H7 (cell line): ENCODE data around the gene MB21D2. TPM values are rescaled to one million over a fixed set of nuclear protein-coding genes. Genes with fewer than 3 reads are reported as not detected.

Source experiments
- DNase-seq: peaks from one replicate; pipeline ENCODE4 v3.0.0; 2012
- H3K27me3 ChIP-seq: 2 replicates; pipeline ENCODE4 v1.6.0; 2011; ENCODE audit warnings: mild to moderate bottlenecking, low read length; ENCODE audit not compliant: control insufficient read depth, insufficient read depth
- H3K36me3 ChIP-seq: replicated peaks from 2 replicates; pipeline ENCODE4 v1.5.1; 2011; ENCODE audit warnings: low read length; ENCODE audit not compliant: control insufficient read depth, insufficient read depth
- H3K4me3 ChIP-seq: 2 replicates; pipeline ENCODE4 v1.5.1; 2011; ENCODE audit warnings: low read depth, mild to moderate bottlenecking, control low read depth, low read length, moderate library complexity; ENCODE audit not compliant: insufficient read depth
- total RNA-seq: library from RNA; depleted of rRNA; stranded (reverse); fragments of >200 nt; shearing (Covaris generic); gene quantifications from 2 replicates; pipeline ENCODE4 v1.2.3, GENCODE V29; 2014; rRNA removed

The MB21D2 gene
- total RNA-seq, 1 experiment from 2014 or later, result 36.9 TPM

GRCh38 chr3:192758654-192759053, 159.0 kb downstream of the MB21D2 start:
- Histone ChIP-seq H3K36me3 (no peaks in the 10 kb centered on the region), H3K27me3 (no peaks in the 10 kb centered on the region), H3K4me3 (no peak overlapping the region)
- DNase-seq, result no peak

DNA sequence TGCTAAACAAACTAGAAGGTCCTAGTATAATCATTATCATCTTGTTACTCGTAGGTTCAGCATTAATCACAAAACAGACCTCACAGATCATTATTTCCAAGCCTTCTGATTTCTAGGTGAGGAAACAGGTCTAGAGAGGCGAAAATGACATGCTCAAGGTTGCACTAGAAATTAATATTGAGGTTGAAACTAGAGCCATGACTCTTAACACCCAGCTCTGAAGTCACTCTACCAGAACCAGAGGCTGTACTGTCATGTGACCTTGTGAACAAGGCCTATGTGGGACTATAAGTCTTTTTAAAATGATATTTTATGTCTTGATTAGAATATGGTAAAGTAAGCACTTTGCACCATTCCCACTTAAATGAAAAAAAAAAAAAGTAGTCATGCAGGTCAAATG, 166.5 kb downstream of the MB21D2 start:
- DNase-seq, result no peak
- H3K27me3 ChIP-seq, result no peaks in the 10 kb centered on the region
- H3K36me3 ChIP-seq, result no peaks in the 10 kb centered on the region
- H3K4me3 ChIP-seq, result no peak overlapping the region

- no peaks in the 10 kb centered on the region for H3K36me3 ChIP-seq
- no peak overlapping the region for H3K4me3 ChIP-seq
- no peaks in the 10 kb centered on the region for H3K27me3 ChIP-seq
- no peak for DNase-seq
Measured at GRCh38 chr3:192750201-192750600, 167.5 kb downstream of the MB21D2 start.

DNA sequence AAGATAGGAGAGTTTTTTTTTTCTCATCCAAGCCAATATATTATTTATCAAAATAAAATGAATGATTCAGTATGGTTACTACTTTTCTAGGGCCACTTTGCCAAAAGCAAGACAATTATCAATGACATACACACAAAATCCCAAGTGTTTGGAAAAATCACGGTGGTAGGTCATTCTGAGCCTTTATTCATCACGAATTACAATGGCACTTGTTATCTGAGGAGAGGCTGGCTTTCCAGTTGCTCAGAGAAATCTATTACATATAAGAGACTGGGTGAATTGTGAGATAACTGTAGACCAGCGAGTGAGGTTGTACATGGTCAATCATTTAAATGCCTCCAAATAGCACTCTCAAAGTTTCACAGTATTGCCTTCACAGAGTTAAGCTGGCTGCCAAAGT, 169.9 kb downstream of the MB21D2 start:
- no peak for DNase-seq
- H3K27me3 ChIP-seq, result no peaks in the 10 kb centered on the region
- H3K36me3 ChIP-seq, result no peaks in the 10 kb centered on the region
- H3K4me3 ChIP-seq, result no peak overlapping the region

DNA sequence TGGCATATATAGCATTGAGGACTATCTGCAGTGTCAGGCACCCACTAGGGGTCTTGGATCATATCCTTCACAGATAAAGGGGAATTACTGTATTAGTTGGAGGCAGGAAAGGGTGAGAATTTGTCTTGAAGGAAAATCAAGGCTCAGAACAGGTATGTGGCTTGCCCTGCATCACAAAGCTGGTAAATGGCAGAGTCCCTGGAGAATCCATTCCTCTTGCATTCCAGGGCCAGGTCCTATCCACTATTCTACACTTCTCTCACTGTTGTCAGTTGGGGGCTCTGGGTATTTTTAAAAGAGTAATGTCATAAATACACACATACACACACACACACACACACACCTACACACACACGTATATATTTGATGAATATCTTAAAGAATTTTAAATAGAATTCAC, 170.5 kb downstream of the MB21D2 start:
- DNase-seq, result peak; percentile 30
- no peaks in the 10 kb centered on the region for H3K36me3 ChIP-seq
- no peak overlapping the region for H3K4me3 ChIP-seq
- H3K27me3 ChIP-seq, result no peaks in the 10 kb centered on the region

Other genes with a start within 250 kb of the MB21D2 start
- 9.6 and 12.6 TPM in 2 replicates for gene FGF12, start 190.3 kb downstream of the MB21D2 start, total RNA-seq